Activated CD4-positive, alpha-beta memory T cell treated with anti-CD3 and anti-CD28 coated beads for 36 hours (primary cell): ENCODE results near the gene PACRG. TPM values are rescaled to one million over a fixed set of nuclear protein-coding genes. Genes with fewer than 3 reads are reported as not detected.

Source experiments
- CTCF ChIA-PET: fragments of 350-600 bp; sonication (Branson Sonifier 250); formaldehyde crosslinking; loops from one replicate; lab custom pipeline; 2021; ENCODE audit warnings: antibody characterized with exemption, inconsistent platforms; lab: Charles Lee
- POLR2A ChIA-PET: fragments of 350-600 bp; sonication (Branson Sonifier 250); formaldehyde crosslinking; loops from one replicate; lab custom pipeline; 2021; ENCODE audit warnings: antibody characterized with exemption; lab: Charles Lee
- DNase-seq: peaks from one replicate; pipeline ENCODE4 v3.0.0-alpha.2; 2020
- H3K27ac Mint-ChIP-seq: one replicate; pipeline ENCODE4 v1.8.0; 2021; ENCODE audit warnings: mixed read lengths
- H3K27me3 Mint-ChIP-seq: one replicate; pipeline ENCODE4 v1.8.0; 2021; ENCODE audit warnings: mixed read lengths
- H3K36me3 Mint-ChIP-seq: one replicate; pipeline ENCODE4 v1.8.0; 2021; ENCODE audit warnings: mixed read lengths
- H3K4me1 Mint-ChIP-seq: one replicate; pipeline ENCODE4 v1.8.0; 2021; ENCODE audit warnings: low read depth, mixed read lengths
- H3K4me3 Mint-ChIP-seq: one replicate; pipeline ENCODE4 v1.8.0; 2021; ENCODE audit warnings: mild to moderate bottlenecking, mixed read lengths
- H3K9me3 Mint-ChIP-seq: one replicate; pipeline ENCODE4 v1.8.0; 2021; ENCODE audit warnings: mixed read lengths
- intact Hi-C: fragments of 100-400 bp; cut with micrococcal nuclease; formaldehyde crosslinking; loops from one replicate; pipeline ENCODE4 v1.15.1; 2023
- total RNA-seq, 2 experiments: library from RNA; stranded (reverse); gene quantifications; one replicate each; pipeline ENCODE4 v1.2.3, GENCODE V29; 2021

PACRG gene
- total RNA-seq, 2 experiments from 2014 or later: not detected

DNA sequence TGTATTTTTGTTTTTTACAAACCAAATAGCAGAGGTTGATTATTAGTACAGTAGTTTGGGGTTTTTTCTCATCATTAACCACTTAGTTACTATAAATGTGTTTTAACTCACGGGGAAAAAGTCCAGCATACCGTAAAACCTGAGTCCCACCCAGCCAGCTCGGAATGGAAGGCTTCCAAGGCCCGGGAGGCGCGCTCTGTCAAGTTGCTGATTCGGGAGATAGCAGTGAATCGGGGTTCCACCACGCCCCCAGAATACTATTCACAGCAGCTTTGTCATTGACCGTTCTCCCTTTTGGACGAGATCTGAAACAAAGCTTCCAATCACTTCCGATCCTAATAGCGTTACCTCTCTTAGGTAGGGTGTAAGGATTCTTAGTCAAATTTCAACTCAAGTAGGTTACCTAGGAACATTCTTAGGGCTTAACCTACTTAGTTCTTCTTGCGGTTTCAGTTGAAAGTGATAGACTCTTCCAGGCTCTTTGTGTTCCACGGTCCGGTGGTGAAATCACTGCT lies 453.9 kb downstream of the PACRG start:
- ChIA-PET POLR2A (no interaction called here), CTCF (no interaction called here)
- DNase-seq: no peak
- no peak overlapping the region for H3K27ac Mint-ChIP-seq
- H3K4me1 Mint-ChIP-seq: no peaks in the 10 kb centered on the region
- H3K9me3 Mint-ChIP-seq: no peaks in the 10 kb centered on the region
- no peaks in the 10 kb centered on the region for H3K36me3 Mint-ChIP-seq
- intact Hi-C loops: no loop called here
- H3K4me3 Mint-ChIP-seq: no peak overlapping the region
- peaks cover 7% of the 10 kb centered on the region for H3K27me3 Mint-ChIP-seq

DNA sequence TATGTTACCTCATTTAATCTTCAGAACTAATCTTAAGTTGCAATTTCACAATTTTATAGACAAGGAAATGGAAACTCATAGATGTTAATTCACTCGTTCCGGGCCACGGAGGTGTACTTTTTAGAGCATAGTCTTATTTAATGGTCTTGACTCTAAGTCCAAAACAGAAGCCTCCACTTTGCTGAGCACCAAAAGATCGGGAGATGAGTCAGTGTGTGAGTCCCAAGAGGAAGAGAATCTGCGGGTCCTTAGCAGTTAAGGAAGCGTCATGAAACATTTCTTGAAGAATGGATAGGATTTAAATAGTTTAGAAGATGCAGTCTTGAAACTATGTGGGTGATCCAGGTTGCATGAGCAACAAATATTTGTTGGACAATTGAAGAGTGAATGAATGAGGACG lies 454.9 kb downstream of the PACRG start:
- H3K4me3 Mint-ChIP-seq: no peak overlapping the region
- H3K27ac Mint-ChIP-seq: no peak overlapping the region
- H3K36me3 Mint-ChIP-seq: no peaks in the 10 kb centered on the region
- no peaks in the 10 kb centered on the region for H3K9me3 Mint-ChIP-seq
- H3K4me1 Mint-ChIP-seq: no peaks in the 10 kb centered on the region
- DNase-seq: no peak
- CTCF ChIA-PET: no interaction called here
- H3K27me3 Mint-ChIP-seq: peaks cover 1% of the 10 kb centered on the region
- POLR2A ChIA-PET: no interaction called here
- intact Hi-C loops: no loop called here

DNA sequence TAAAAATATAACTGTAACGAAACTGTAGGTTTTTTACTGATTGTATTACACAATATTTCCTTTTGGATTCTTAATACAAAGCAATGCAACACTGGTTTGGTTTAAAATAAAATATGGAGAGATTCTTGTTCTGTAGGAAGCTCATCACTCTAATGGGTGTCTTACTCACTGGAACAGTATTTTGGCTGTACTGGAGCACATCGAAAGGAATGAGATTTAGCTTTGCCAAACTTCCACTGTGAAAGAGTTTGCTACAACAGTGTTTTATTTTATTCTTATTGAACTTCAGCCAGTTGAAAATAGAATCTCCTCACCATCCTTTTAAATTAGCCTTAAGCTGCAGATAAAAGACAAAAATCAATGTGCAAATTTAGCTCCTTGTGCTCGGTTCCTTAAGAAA lies 456.0 kb downstream of the PACRG start:
- Mint-ChIP-seq H3K36me3 (no peaks in the 10 kb centered on the region), H3K4me3 (no peak overlapping the region), H3K9me3 (no peaks in the 10 kb centered on the region), H3K27ac (no peak overlapping the region), H3K27me3 (no peaks in the 10 kb centered on the region), H3K4me1 (no peaks in the 10 kb centered on the region)
- ChIA-PET CTCF (interaction anchor here (1.2 kb wide), 1 partner anchor 14 kb away, joined by 3 read pairs; no protein-coding TSS in a partner anchor), POLR2A (no interaction called here)
- no peak for DNase-seq
- intact Hi-C loops: no loop called here

DNA sequence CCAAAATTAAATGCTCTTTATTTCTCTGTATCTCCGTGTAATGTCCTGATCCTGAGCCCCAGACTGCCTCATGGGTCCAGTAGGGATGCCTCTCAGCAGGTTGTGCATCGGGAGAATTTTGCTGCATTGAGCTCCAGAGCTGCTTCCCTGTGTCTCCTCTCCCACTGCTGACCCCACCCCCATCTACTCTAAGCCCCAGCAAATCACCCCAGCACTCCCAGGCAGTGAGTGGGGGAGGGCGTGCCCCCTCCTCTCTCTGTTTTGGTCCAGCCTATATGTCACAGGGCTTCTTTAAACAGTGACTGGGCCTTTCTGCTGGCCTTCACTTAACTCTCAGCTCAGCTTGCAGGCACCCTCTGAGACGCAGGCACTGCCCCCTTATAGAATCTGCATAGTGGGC lies 458.0 kb downstream of the PACRG start:
- CTCF ChIA-PET: interaction anchor here (1.4 kb wide), 1 partner anchor 11 kb away, joined by 3 read pairs; no protein-coding TSS in a partner anchor

DNA sequence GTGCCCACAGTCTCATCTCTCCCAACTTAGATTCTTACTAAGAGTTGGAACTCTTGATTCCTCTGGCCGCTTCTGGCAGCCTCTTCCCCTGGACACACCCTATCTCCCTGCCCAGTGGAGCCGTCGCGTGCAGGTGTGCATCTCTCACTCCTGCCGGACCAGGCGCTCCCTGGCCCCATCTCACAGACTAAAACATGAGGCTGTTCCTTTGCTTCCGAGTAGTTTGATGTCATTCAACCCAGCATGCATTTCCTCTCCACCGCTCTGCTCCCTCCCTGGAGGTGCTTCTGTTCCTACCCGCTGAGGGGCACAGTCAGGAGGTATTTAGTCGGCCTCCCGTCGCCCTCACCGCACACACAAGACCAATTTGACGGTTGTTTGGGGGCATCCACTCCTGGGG lies 458.8 kb downstream of the PACRG start:
- Mint-ChIP-seq H3K4me1 (no peaks in the 10 kb centered on the region), H3K9me3 (no peaks in the 10 kb centered on the region), H3K4me3 (no peak overlapping the region), H3K27me3 (peaks cover 1% of the 10 kb centered on the region), H3K27ac (no peak overlapping the region), H3K36me3 (no peaks in the 10 kb centered on the region)
- POLR2A ChIA-PET: no interaction called here
- CTCF ChIA-PET: no interaction called here
- DNase-seq: no peak
- intact Hi-C loops: no loop called here

More for the DNA sequence above, 458.0 kb downstream of the PACRG start:
- Mint-ChIP-seq H3K27ac (no peak overlapping the region), H3K36me3 (no peaks in the 10 kb centered on the region), H3K4me1 (no peaks in the 10 kb centered on the region), H3K27me3 (no peaks in the 10 kb centered on the region), H3K4me3 (no peak overlapping the region), H3K9me3 (no peaks in the 10 kb centered on the region)
- intact Hi-C loops: no loop called here
- DNase-seq: no peak
- POLR2A ChIA-PET: no interaction called here

DNA sequence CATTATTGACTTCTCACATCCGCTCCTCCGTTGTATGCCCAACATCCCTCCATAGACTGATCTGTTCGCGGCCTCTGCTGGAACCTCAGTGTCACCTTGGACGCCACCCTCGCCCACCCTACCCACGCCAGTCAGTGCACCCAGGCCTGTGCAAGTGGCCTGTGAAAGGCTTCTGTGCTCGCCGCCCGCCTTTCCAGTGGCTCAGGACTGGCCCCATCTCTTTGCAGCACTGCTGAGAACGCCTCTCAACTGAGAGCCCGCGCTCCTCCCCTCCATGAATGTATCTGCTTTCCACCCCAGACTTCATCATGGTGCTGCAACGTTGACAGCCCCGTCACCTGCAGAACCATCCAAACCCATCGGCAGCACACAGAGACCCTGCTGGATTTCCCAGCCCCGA lies 459.4 kb downstream of the PACRG start:
- CTCF ChIA-PET: no interaction called here
- no peak overlapping the region for H3K27ac Mint-ChIP-seq
- POLR2A ChIA-PET: no interaction called here

DNA sequence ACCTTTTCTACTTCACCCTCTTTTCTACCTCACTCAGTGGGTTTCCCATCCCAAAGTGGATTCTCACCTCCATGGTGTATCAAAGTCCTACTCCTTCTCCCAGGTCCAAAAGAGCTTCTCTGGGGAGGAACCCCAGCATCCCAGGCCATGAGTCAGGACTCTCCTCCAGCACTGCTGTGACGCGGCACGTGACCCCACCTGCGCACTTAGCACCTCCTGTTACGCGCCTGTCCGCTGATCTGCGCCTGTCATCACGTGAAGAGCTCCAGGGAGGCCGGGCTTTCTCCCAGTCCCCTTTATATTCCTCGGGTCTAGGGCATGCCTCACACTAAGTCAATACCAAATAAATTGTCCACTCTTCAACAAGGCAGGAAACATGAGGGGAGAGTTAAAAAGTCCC lies 459.8 kb downstream of the PACRG start:
- intact Hi-C loops: no loop called here
- no peak overlapping the region for H3K27ac Mint-ChIP-seq
- peaks cover 5% of the 10 kb centered on the region for H3K27me3 Mint-ChIP-seq
- ChIA-PET POLR2A (no interaction called here), CTCF (no interaction called here)
- DNase-seq: no peak
- H3K4me1 Mint-ChIP-seq: no peaks in the 10 kb centered on the region
- no peak overlapping the region for H3K4me3 Mint-ChIP-seq
- no peaks in the 10 kb centered on the region for H3K36me3 Mint-ChIP-seq
- H3K9me3 Mint-ChIP-seq: no peaks in the 10 kb centered on the region

More for the DNA sequence above, 459.4 kb downstream of the PACRG start:
- DNase-seq: no peak
- intact Hi-C loops: no loop called here
- H3K4me3 Mint-ChIP-seq: no peak overlapping the region
- no peaks in the 10 kb centered on the region for H3K9me3 Mint-ChIP-seq
- no peaks in the 10 kb centered on the region for H3K4me1 Mint-ChIP-seq
- peaks cover 5% of the 10 kb centered on the region for H3K27me3 Mint-ChIP-seq
- no peaks in the 10 kb centered on the region for H3K36me3 Mint-ChIP-seq

DNA sequence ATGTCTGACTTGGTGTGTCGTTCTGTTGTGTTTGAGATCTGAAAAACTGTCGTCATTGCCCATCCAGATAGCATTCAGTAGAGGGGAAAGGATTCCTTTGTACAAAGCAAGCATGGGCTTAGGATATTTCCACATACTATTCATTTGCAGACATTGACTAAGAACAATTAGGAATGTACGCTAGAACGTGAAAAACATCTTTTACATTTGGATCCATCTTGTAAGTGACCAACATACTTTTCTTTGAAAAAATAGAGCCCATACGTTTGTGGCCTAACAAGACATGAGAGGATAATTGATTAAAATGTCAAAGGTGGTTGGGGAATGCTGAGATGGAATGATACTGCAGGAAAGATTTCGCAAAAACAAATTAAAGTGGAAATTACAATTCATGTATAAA lies 461.0 kb downstream of the PACRG start:
- no peaks in the 10 kb centered on the region for H3K36me3 Mint-ChIP-seq
- H3K9me3 Mint-ChIP-seq: no peaks in the 10 kb centered on the region
- CTCF ChIA-PET: interaction anchor here (1.1 to 1.3 kb wide), 2 partner anchors 18 to 151 kb away, joined by 4 read pairs; no protein-coding TSS in a partner anchor
- H3K4me3 Mint-ChIP-seq: no peak overlapping the region
- no peak for DNase-seq
- intact Hi-C loops: no loop called here
- POLR2A ChIA-PET: no interaction called here
- H3K27ac Mint-ChIP-seq: no peak overlapping the region
- H3K4me1 Mint-ChIP-seq: no peaks in the 10 kb centered on the region
- peaks cover 6% of the 10 kb centered on the region for H3K27me3 Mint-ChIP-seq

DNA sequence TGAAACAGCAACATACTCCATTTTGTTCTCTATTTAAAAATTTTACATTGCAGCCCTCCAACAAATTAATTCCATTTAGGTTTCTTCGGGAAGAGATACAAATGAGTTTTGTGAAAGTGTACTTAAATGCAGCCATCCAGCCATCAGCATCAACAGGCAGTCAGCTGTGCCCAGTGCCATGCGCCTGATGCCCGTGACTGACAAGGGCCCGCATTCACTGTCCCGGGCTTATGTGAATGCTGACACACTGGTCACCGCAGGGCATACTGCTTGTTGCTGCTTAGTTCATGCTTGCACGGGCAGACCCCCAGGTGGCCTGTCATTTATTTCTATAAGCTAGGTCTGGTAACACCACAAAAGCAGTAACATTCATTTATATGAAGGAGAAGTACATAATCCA lies 461.8 kb downstream of the PACRG start:
- H3K9me3 Mint-ChIP-seq: no peaks in the 10 kb centered on the region
- CTCF ChIA-PET: interaction anchor here (1.1 to 1.3 kb wide), 2 partner anchors 19 to 150 kb away, joined by 4 read pairs; no protein-coding TSS in a partner anchor
- POLR2A ChIA-PET: no interaction called here
- H3K36me3 Mint-ChIP-seq: no peaks in the 10 kb centered on the region
- no peak overlapping the region for H3K4me3 Mint-ChIP-seq
- no peak overlapping the region for H3K27ac Mint-ChIP-seq
- H3K4me1 Mint-ChIP-seq: no peaks in the 10 kb centered on the region
- H3K27me3 Mint-ChIP-seq: peaks cover 6% of the 10 kb centered on the region
- intact Hi-C loops: no loop called here
- DNase-seq: no peak

DNA sequence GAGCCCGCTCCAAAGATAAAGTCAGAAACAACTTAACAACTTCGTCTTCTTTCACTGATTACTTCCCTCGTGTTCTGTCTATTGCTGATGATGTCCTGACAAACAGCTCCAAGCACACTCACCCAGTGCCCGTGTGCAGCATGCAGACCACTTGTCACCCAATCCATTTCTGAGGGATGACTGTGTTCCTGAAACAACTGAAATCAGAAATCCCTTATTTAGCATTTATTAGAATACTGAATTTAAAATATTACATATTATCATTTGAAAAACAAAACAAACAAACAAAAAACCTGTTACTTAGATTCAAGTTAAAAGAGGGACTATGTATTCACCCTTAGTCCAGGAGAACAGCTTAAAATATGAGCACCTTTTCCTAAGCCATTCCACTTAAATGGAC lies 463.0 kb downstream of the PACRG start:
- no peak for DNase-seq
- POLR2A ChIA-PET: no interaction called here
- no peak overlapping the region for H3K27ac Mint-ChIP-seq
- H3K4me3 Mint-ChIP-seq: no peak overlapping the region
- H3K9me3 Mint-ChIP-seq: no peaks in the 10 kb centered on the region
- intact Hi-C loops: no loop called here
- peaks cover 6% of the 10 kb centered on the region for H3K27me3 Mint-ChIP-seq
- H3K36me3 Mint-ChIP-seq: no peaks in the 10 kb centered on the region
- H3K4me1 Mint-ChIP-seq: no peaks in the 10 kb centered on the region
- CTCF ChIA-PET: no interaction called here

DNA sequence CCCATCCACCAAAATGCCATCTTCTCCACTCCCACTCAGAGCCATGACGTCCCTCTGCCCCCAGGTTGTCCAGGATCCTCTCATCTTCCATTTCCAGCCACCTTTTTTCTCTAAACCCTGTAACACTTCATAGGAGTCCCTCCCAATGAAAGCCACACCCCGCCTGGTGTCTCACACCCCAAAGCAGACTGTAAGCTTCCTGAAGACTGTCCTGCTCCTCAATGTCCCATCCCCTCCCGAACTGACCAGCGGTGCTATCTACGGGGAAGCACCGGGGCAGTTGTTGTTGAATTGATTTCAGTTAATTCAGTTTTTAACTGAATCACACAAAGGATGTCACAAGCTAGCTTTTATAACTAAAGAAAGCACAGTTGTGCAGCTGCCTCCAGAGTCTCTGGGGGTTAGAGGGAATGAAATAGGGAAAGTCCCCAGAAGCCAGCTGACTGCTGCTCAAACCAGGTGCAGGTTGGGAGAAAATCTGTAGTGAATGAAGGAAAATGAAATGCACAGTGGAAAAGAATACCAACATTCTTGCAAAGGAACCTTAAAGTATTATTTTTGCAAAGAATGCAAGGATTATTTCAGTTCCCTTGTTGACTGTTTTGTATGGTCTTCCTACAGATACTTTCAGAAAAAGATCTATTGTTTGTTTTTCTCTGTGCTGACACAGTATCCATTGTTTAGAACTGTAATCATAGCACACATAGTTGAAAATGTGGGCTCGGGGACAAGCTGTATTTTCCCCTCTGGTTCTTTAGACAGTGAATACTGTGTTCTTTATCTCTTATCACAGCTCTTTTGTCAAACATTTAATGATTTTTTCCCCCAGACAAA lies 464.1 kb downstream of the PACRG start:
- H3K4me3 Mint-ChIP-seq: no peak overlapping the region
- CTCF ChIA-PET: no interaction called here
- intact Hi-C loops: no loop called here
- H3K36me3 Mint-ChIP-seq: no peaks in the 10 kb centered on the region
- H3K9me3 Mint-ChIP-seq: no peaks in the 10 kb centered on the region
- peaks cover 6% of the 10 kb centered on the region for H3K27me3 Mint-ChIP-seq
- no peak for DNase-seq
- POLR2A ChIA-PET: no interaction called here
- H3K27ac Mint-ChIP-seq: no peak overlapping the region
- no peaks in the 10 kb centered on the region for H3K4me1 Mint-ChIP-seq

DNA sequence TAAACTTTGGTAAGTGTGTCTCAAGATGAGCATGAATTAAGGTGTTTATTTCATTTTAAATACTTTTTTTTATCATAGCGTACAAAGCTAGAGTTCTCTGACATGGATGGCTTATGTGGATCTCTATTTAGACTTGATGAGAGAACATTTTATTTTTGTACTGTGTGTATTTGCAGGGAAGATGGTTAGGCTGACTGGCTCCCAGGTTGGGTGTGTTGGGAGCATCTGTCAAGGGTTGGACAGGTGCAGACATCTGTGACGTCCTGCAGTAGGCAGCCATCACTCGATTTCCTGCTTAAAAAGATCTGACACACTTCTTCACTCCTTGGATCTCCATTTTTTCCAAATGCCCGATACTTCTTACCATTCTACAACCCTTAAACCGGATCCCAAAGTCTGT lies 464.8 kb downstream of the PACRG start:
- Mint-ChIP-seq H3K36me3 (no peaks in the 10 kb centered on the region), H3K27ac (no peak overlapping the region), H3K9me3 (no peaks in the 10 kb centered on the region), H3K4me1 (no peaks in the 10 kb centered on the region), H3K4me3 (no peak overlapping the region), H3K27me3 (peaks cover 6% of the 10 kb centered on the region)
- POLR2A ChIA-PET: no interaction called here
- intact Hi-C loops: no loop called here
- no peak for DNase-seq
- CTCF ChIA-PET: no interaction called here

DNA sequence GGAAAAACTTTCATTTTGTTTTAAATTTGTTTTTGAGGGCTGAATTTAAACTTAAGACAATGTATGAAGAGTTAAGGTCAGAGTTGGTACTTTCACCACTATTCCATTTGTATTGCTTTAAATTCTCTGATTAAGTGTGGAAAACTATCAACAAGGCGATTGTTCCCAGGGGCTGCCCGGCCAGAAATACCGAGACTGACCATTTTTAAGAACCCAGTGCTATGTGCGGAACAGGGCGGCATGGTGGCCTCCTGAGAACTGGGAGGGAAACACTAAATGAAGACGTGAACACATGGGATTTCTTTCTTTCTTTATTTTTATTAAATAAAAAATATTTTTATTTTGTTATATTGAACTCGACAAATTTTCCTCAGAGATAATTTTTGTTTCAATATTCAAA lies 465.6 kb downstream of the PACRG start:
- no peak for DNase-seq
- H3K36me3 Mint-ChIP-seq: no peaks in the 10 kb centered on the region
- H3K9me3 Mint-ChIP-seq: no peaks in the 10 kb centered on the region
- POLR2A ChIA-PET: no interaction called here
- intact Hi-C loops: no loop called here
- no peak overlapping the region for H3K4me3 Mint-ChIP-seq
- H3K27ac Mint-ChIP-seq: no peak overlapping the region
- CTCF ChIA-PET: no interaction called here
- H3K4me1 Mint-ChIP-seq: no peaks in the 10 kb centered on the region
- H3K27me3 Mint-ChIP-seq: peaks cover 6% of the 10 kb centered on the region
